Muscle layer of duodenum (tissue), 2 donors: ENCODE results near the gene MED27.

Source experiments
- H3K27ac ChIP-seq: one replicate; pipeline ENCODE4 v1.7.0; 2013; ENCODE audit warnings: mild to moderate bottlenecking, low read length
- H3K27me3 ChIP-seq: one replicate; pipeline ENCODE4 v1.7.0; 2013; ENCODE audit warnings: low read depth, mild to moderate bottlenecking, control low read depth, low read length
- H3K36me3 ChIP-seq, 2 donors: one replicate each; pipeline ENCODE4 v1.7.0; 2013; ENCODE audit warnings: low read length in 2 of 2, control low read depth in 1 of 2, mild to moderate bottlenecking in 1 of 2; ENCODE audit not compliant: insufficient read depth in 2 of 2, control insufficient read depth in 1 of 2
- H3K4me1 ChIP-seq, 2 donors: one replicate each; pipeline ENCODE4 v1.7.0; 2013; ENCODE audit warnings: low read length in 2 of 2, mild to moderate bottlenecking in 2 of 2, control low read depth in 1 of 2, moderate library complexity in 1 of 2; ENCODE audit not compliant: insufficient read depth in 2 of 2, control insufficient read depth in 1 of 2
- H3K4me3 ChIP-seq, 2 donors: one replicate each; pipeline ENCODE4 v1.7.0; 2013; ENCODE audit warnings: low read length in 2 of 2, low read depth in 1 of 2, mild to moderate bottlenecking in 1 of 2
- H3K9me3 ChIP-seq, 2 donors: one replicate each; pipeline ENCODE4 v1.7.0; 2013; ENCODE audit warnings: low read length in 2 of 2, control low read depth in 1 of 2, mild to moderate bottlenecking in 1 of 2; ENCODE audit not compliant: control insufficient read depth in 1 of 2
- donor health status: healthy.

MED27 gene

GRCh38 chr9:132056717-132057560 lies 22.7 kb downstream of the MED27 start:
- Histone ChIP-seq H3K27me3 (no peaks in the 10 kb centered on the region), H3K9me3 (no peaks in the 10 kb centered on the region), H3K27ac (no peak overlapping the region), H3K4me1 (no peaks in the 10 kb centered on the region), H3K4me3 (no peak overlapping the region), H3K36me3 (peaks cover 0 to 17% of the 10 kb centered on the region in 2 donors)

- no peaks in the 10 kb centered on the region for H3K27me3 ChIP-seq
- H3K4me1 ChIP-seq = no peaks in the 10 kb centered on the region
- no peak overlapping the region for H3K27ac ChIP-seq
- H3K36me3 ChIP-seq = peaks cover 0 to 17% of the 10 kb centered on the region in 2 donors
- H3K9me3 ChIP-seq = no peaks in the 10 kb centered on the region
- H3K4me3 ChIP-seq = no peak overlapping the region
Observed at GRCh38 chr9:132055756-132056155, 23.9 kb downstream of the MED27 start.

GRCh38 chr9:132054024-132054423 lies 25.6 kb downstream of the MED27 start:
- Histone ChIP-seq H3K27me3 (no peaks in the 10 kb centered on the region), H3K4me3 (no peak overlapping the region), H3K27ac (no peak overlapping the region), H3K9me3 (no peaks in the 10 kb centered on the region), H3K4me1 (no peaks in the 10 kb centered on the region), H3K36me3 (peaks cover 0 to 9% of the 10 kb centered on the region in 2 donors)

- Histone ChIP-seq H3K36me3 (no peaks in the 10 kb centered on the region), H3K9me3 (no peaks in the 10 kb centered on the region), H3K27ac (no peak overlapping the region), H3K27me3 (no peaks in the 10 kb centered on the region), H3K4me1 (no peaks in the 10 kb centered on the region), H3K4me3 (no peak overlapping the region)
Observed at GRCh38 chr9:132049900-132050299, 29.8 kb downstream of the MED27 start.

GRCh38 chr9:132049323-132049882 lies 30.3 kb downstream of the MED27 start:
- Histone ChIP-seq H3K27me3 (no peaks in the 10 kb centered on the region), H3K4me1 (no peaks in the 10 kb centered on the region), H3K9me3 (no peaks in the 10 kb centered on the region), H3K27ac (no peak overlapping the region), H3K4me3 (no peak overlapping the region), H3K36me3 (no peaks in the 10 kb centered on the region)

- Histone ChIP-seq H3K27me3 (no peaks in the 10 kb centered on the region), H3K4me3 (no peak overlapping the region), H3K4me1 (no peaks in the 10 kb centered on the region), H3K9me3 (no peaks in the 10 kb centered on the region), H3K36me3 (no peaks in the 10 kb centered on the region), H3K27ac (no peak overlapping the region)
Observed at GRCh38 chr9:132048201-132048600, 31.5 kb downstream of the MED27 start.

- Histone ChIP-seq H3K36me3 (no peaks in the 10 kb centered on the region), H3K27me3 (no peaks in the 10 kb centered on the region), H3K9me3 (no peaks in the 10 kb centered on the region), H3K4me1 (no peaks in the 10 kb centered on the region), H3K27ac (no peak overlapping the region), H3K4me3 (no peak overlapping the region)
Observed at GRCh38 chr9:132046456-132046855, 33.2 kb downstream of the MED27 start.

- no peaks in the 10 kb centered on the region for H3K4me1 ChIP-seq
- no peaks in the 10 kb centered on the region for H3K9me3 ChIP-seq
- H3K4me3 ChIP-seq = no peak overlapping the region
- no peaks in the 10 kb centered on the region for H3K36me3 ChIP-seq
- no peaks in the 10 kb centered on the region for H3K27me3 ChIP-seq
- H3K27ac ChIP-seq = no peak overlapping the region
Observed at GRCh38 chr9:132044176-132044875, 35.3 kb downstream of the MED27 start.

- H3K4me3 ChIP-seq = no peak overlapping the region
- H3K27me3 ChIP-seq = no peaks in the 10 kb centered on the region
Observed at GRCh38 chr9:132043708-132044107, 36.0 kb downstream of the MED27 start.

GRCh38 chr9:132042324-132042723 lies 37.3 kb downstream of the MED27 start:
- Histone ChIP-seq H3K27me3 (no peaks in the 10 kb centered on the region), H3K4me3 (no peak overlapping the region), H3K36me3 (no peaks in the 10 kb centered on the region), H3K4me1 (no peaks in the 10 kb centered on the region), H3K9me3 (no peaks in the 10 kb centered on the region), H3K27ac (no peak overlapping the region)

More at GRCh38 chr9:132043708-132044107, 36.0 kb downstream of the MED27 start:
- Histone ChIP-seq H3K4me1 (no peaks in the 10 kb centered on the region), H3K36me3 (no peaks in the 10 kb centered on the region), H3K9me3 (no peaks in the 10 kb centered on the region), H3K27ac (no peak overlapping the region)

- Histone ChIP-seq H3K4me3 (no peak overlapping the region), H3K27ac (no peak overlapping the region), H3K4me1 (no peaks in the 10 kb centered on the region), H3K36me3 (no peaks in the 10 kb centered on the region), H3K27me3 (no peaks in the 10 kb centered on the region), H3K9me3 (no peaks in the 10 kb centered on the region)
Observed at GRCh38 chr9:132041798-132042197, 37.9 kb downstream of the MED27 start.
